Neural progenitor cell (in vitro differentiated cells): ENCODE measurements around the gene NHLRC4.

ENCODE experiments used
- EZH2phosphoT487 ChIP-seq: fragments of 200-600 bp; sonication (generic); IDR thresholded peaks from 2 replicates; pipeline ENCODE4 v1.6.1; 2017; ENCODE audit warnings: antibody characterized with exemption
- TF ChIP-seq, protein P1 (sequence below): fragments of 200-600 bp; sonication (generic); IDR thresholded peaks from 2 replicates; pipeline ENCODE4 v1.5.1; 2017; ENCODE audit warnings: antibody characterized with exemption, mild to moderate bottlenecking

DNA sequence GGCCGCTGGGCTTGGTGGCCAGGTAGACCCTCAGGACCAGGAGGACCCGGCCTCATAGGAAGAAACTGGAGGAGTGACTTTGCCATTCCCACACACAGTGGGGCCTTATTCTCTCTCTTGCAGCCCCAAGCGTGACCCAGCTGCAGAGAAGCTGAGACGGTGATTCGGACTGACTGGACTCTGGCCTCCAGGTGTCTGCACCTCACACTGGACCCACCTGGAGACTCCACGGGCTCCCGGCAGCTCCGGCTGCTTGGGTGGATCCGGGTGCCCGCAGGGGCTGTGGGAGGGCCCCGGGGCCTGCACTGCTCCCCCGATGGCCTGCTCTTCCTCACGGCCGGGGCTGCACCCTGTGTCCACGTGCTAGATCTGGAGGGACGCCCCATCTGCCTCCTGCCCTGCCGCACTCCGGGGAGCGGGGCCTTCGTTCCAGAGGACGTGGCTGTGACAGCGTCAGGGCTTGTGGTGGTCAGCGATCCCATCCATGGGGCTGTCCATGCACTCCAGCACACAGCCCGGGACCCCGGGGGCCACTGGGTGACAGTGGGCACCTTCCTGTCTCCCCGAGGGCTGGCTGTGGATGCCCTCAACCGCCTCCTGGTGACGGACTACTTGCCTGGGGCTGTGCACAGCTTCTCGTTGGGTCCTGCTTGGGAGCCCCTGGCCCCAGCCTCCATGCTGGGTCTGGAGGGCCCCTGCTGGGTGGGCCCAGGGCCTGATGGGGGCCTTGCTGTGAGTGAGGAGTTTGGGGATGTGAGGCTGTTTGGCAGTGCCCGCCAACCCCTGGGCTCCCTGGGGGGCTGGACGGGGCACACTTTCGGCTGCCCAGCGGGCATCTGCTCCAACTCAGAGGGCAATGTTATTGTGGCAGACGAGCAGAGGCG is 810 bp downstream of the NHLRC4 start:
- TF ChIP-seq, protein P1, sequence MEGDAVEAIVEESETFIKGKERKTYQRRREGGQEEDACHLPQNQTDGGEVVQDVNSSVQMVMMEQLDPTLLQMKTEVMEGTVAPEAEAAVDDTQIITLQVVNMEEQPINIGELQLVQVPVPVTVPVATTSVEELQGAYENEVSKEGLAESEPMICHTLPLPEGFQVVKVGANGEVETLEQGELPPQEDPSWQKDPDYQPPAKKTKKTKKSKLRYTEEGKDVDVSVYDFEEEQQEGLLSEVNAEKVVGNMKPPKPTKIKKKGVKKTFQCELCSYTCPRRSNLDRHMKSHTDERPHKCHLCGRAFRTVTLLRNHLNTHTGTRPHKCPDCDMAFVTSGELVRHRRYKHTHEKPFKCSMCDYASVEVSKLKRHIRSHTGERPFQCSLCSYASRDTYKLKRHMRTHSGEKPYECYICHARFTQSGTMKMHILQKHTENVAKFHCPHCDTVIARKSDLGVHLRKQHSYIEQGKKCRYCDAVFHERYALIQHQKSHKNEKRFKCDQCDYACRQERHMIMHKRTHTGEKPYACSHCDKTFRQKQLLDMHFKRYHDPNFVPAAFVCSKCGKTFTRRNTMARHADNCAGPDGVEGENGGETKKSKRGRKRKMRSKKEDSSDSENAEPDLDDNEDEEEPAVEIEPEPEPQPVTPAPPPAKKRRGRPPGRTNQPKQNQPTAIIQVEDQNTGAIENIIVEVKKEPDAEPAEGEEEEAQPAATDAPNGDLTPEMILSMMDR: no peak
- TF ChIP-seq EZH2phosphoT487: no peak
